Mesenchymal stem cell (in vitro differentiated cells and primary cell): Measurements from ENCODE around the gene TMTC4.

Experiments
- DNase-seq: peaks from one replicate; pipeline ENCODE4 v3.0.0-alpha.2; 2013
- H2AFZ ChIP-seq: one replicate; pipeline ENCODE4 v1.6.1; 2013; ENCODE audit warnings: low read depth, mild to moderate bottlenecking, control low read depth, inconsistent platforms, low read length, moderate library complexity
- H2AK5ac ChIP-seq: 2 replicates; pipeline ENCODE4 v1.6.1; 2013; ENCODE audit warnings: low read length, moderate library complexity, mild to moderate bottlenecking, inconsistent platforms; ENCODE audit not compliant: severe bottlenecking
- H2BK120ac ChIP-seq: one replicate; pipeline ENCODE4 v1.6.1; 2013; ENCODE audit warnings: low read depth, mild to moderate bottlenecking, inconsistent platforms, low read length, moderate library complexity
- H2BK12ac ChIP-seq, 2 experiments: one replicate each; pipeline ENCODE4 v1.6.1; 2013; ENCODE audit warnings: inconsistent platforms in 2 of 2, low read length in 2 of 2, mild to moderate bottlenecking in 2 of 2, moderate library complexity in 2 of 2, control low read depth in 1 of 2
- H2BK15ac ChIP-seq: one replicate; pipeline ENCODE4 v1.6.1; 2013; ENCODE audit warnings: mild to moderate bottlenecking, low read depth, inconsistent platforms; ENCODE audit not compliant: poor library complexity, severe bottlenecking
- H2BK5ac ChIP-seq: 2 replicates; pipeline ENCODE4 v1.6.1; 2013; ENCODE audit warnings: low read depth, mild to moderate bottlenecking, low read length, control low read depth, inconsistent platforms; ENCODE audit not compliant: poor library complexity, severe bottlenecking
- H3K14ac ChIP-seq, 2 experiments: one replicate each; pipeline ENCODE4 v1.6.1; 2013; ENCODE audit warnings: inconsistent platforms in 2 of 2, low read length in 2 of 2, control low read depth in 1 of 2, mild to moderate bottlenecking in 1 of 2, moderate library complexity in 1 of 2
- H3K18ac ChIP-seq, 2 experiments: one replicate each; pipeline ENCODE4 v1.6.1; 2013; ENCODE audit warnings: inconsistent platforms in 2 of 2, low read length in 2 of 2, control low read depth in 1 of 2, low read depth in 1 of 2, mild to moderate bottlenecking in 1 of 2
- H3K23ac ChIP-seq, 2 experiments: one replicate each; pipeline ENCODE4 v1.6.1; 2013; ENCODE audit warnings: inconsistent platforms in 2 of 2, low read length in 2 of 2, mild to moderate bottlenecking in 2 of 2, moderate library complexity in 2 of 2, control low read depth in 1 of 2
- H3K27ac ChIP-seq: 2 replicates; pipeline ENCODE4 v1.5.1; 2013; ENCODE audit warnings: mild to moderate bottlenecking, moderate library complexity, low read length, control low read depth, inconsistent platforms; ENCODE audit not compliant: poor library complexity, severe bottlenecking
- H3K27me3 ChIP-seq, 2 experiments: 2 replicates each; pipeline versions ENCODE4 v1.6.1 to v1.7.0; 2013; ENCODE audit warnings: low read length in 2 of 2, mild to moderate bottlenecking in 2 of 2, moderate library complexity in 2 of 2, control low read depth in 1 of 2, inconsistent platforms in 1 of 2; ENCODE audit not compliant: control insufficient read depth in 1 of 2, insufficient read depth in 1 of 2
- H3K36me3 ChIP-seq, 2 experiments: 2 replicates each; pipeline versions ENCODE4 v1.6.1 to v1.7.0; 2013; ENCODE audit warnings: low read length in 2 of 2, control low read depth in 1 of 2, inconsistent platforms in 1 of 2, low read depth in 1 of 2, mild to moderate bottlenecking in 1 of 2; ENCODE audit not compliant: insufficient read depth in 2 of 2, control insufficient read depth in 1 of 2
- H3K4ac ChIP-seq, 2 experiments: one replicate each; pipeline ENCODE4 v1.6.1; 2013; ENCODE audit warnings: inconsistent platforms in 2 of 2, low read length in 2 of 2, mild to moderate bottlenecking in 2 of 2, moderate library complexity in 2 of 2, control low read depth in 1 of 2, low read depth in 1 of 2
- H3K4me1 ChIP-seq: 2 replicates; pipeline ENCODE4 v1.6.1; 2013; ENCODE audit warnings: low read depth, low read length, control low read depth; ENCODE audit not compliant: control insufficient read depth, insufficient read depth
- H3K4me2 ChIP-seq: 2 replicates; pipeline ENCODE4 v1.6.1; 2013; ENCODE audit warnings: low read length, mild to moderate bottlenecking, inconsistent platforms; ENCODE audit not compliant: poor library complexity, severe bottlenecking
- H3K4me3 ChIP-seq, 2 experiments: 2 replicates each; pipeline versions ENCODE4 v1.5.1 to v1.7.0; 2013; ENCODE audit warnings: low read length in 2 of 2, mild to moderate bottlenecking in 2 of 2, control low read depth in 1 of 2, low read depth in 1 of 2; ENCODE audit not compliant: insufficient read depth in 1 of 2
- H3K79me1 ChIP-seq: replicated peaks from 2 replicates; pipeline ENCODE4 v1.6.1; 2013; ENCODE audit warnings: mild to moderate bottlenecking, control low read depth, low read length, inconsistent platforms; ENCODE audit not compliant: poor library complexity, severe bottlenecking
- H3K9ac ChIP-seq: 2 replicates; pipeline ENCODE4 v1.7.0; 2013; ENCODE audit warnings: mild to moderate bottlenecking, low read length, moderate library complexity
- H3K9me3 ChIP-seq: 2 replicates; pipeline ENCODE4 v1.7.0; 2013; ENCODE audit warnings: mild to moderate bottlenecking, low read length; ENCODE audit not compliant: control insufficient read depth
- H4K8ac ChIP-seq: one replicate; pipeline ENCODE4 v1.6.1; 2013; ENCODE audit warnings: inconsistent platforms, mild to moderate bottlenecking, low read length, moderate library complexity
- H4K91ac ChIP-seq: one replicate; pipeline ENCODE4 v1.6.1; 2013; ENCODE audit warnings: mild to moderate bottlenecking, low read length, inconsistent platforms
- WGBS: methylation state at CpG from one replicate; pipeline ENCODE4 v1.1.7; 2013; ENCODE audit warnings: mixed read lengths; 5-methylcytosine and 5-hydroxymethylcytosine counted together

Gene TMTC4

DNA sequence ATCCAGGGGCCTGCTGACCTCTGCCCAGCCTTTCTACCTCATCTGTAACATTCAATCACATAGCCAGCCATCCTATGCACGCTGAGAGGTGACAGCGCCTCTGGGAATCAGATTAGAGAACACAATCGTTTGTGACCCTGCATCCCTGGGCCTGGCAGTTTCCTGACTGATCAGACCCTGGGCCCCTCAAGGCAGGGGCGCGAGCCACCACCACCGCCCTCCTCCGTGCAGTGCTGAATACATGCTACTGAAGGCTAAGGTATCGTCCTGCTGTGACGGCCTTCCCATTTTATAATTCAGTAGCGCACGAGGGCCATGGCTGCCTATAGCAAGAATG, 1.3 kb downstream of the TMTC4 start:
- Histone ChIP-seq H3K4me3 (peak overlapping the region; percentile 85 to 87), H2AK5ac (no peak overlapping the region), H3K27ac (peak overlapping the region; percentile 73), H4K91ac (peak overlapping the region; percentile 6), H4K8ac (peak overlapping the region; percentile 60), H3K27me3 (peaks cover 0 to 6% of the 10 kb centered on the region in 2 experiments), H2AFZ (no peak overlapping the region), H3K4ac (no peak overlapping the region), H3K18ac (peak overlapping the region in 1 of 2 experiments; percentile 86), H2BK120ac (no peak overlapping the region), H3K79me1 (peaks cover 27% of the 10 kb centered on the region), H3K14ac (peak overlapping the region in 1 of 2 experiments; percentile 57), H3K36me3 (peaks cover 6 to 18% of the 10 kb centered on the region in 2 experiments), H3K9me3 (no peaks in the 10 kb centered on the region), H3K4me1 (peaks cover 15% of the 10 kb centered on the region), H3K9ac (peak overlapping the region; percentile 77), H2BK12ac (peak overlapping the region in 1 of 2 experiments; percentile 18), H2BK15ac (no peak overlapping the region), H3K4me2 (peak overlapping the region; percentile 92), H2BK5ac (no peak overlapping the region), H3K23ac (no peak overlapping the region)
- no peak for DNase-seq
- WGBS, result 7% methylated on average over 11 of the region's 11 CpGs

DNA sequence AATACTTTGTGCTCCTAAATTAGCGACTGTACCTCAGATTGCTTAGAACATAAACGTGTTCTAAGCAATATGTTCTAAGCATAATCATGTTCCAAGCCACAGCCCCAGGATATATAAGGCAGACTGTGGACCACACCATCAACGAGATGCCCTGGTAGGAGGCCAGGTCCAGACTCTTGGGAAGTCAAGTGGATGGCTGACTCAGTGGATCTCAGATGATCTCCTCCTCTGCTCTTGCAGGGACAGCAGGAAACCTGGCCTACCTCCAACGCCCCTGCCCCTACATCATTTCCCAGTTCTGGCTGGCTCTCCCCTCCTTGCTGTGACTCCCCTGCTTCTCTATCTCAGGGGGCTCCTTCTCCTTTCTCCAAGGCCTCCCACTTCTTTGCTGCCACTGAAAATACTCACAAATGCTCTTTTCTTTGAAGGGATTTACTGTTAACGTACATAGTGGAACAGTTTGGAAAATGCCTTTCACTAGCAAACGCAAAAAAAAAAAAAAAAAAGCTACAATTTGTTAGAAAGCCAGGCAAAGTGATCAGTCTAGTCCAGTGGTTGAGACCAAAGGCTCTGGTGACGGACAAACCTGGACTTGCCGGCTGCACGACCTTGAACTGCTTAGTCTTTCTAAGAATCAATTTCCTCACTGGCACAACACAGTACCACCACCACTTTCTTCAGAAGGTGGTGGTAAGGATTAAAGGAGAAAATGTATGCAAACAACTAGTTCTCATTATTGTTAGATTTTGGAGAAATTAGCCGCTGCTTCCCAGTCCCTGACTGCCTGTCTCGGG, 3.0 kb downstream of the TMTC4 start:
- Histone ChIP-seq H2BK15ac (no peak overlapping the region), H3K14ac (no peak overlapping the region), H2AK5ac (no peak overlapping the region), H3K23ac (no peak overlapping the region), H3K36me3 (peaks cover 16 to 35% of the 10 kb centered on the region in 2 experiments), H4K91ac (no peak overlapping the region), H3K9ac (no peak overlapping the region), H3K79me1 (peaks cover 27% of the 10 kb centered on the region), H3K4ac (no peak overlapping the region), H2BK12ac (no peak overlapping the region), H3K4me1 (peaks cover 15% of the 10 kb centered on the region), H2AFZ (no peak overlapping the region), H4K8ac (no peak overlapping the region), H2BK5ac (no peak overlapping the region), H3K27me3 (peaks cover 0 to 6% of the 10 kb centered on the region in 2 experiments), H3K9me3 (no peaks in the 10 kb centered on the region), H3K4me3 (no peak overlapping the region), H2BK120ac (no peak overlapping the region), H3K4me2 (no peak overlapping the region), H3K18ac (no peak overlapping the region), H3K27ac (no peak overlapping the region)
- WGBS, result 93% methylated on average over 8 of the region's 11 CpGs
- no peak for DNase-seq

DNA sequence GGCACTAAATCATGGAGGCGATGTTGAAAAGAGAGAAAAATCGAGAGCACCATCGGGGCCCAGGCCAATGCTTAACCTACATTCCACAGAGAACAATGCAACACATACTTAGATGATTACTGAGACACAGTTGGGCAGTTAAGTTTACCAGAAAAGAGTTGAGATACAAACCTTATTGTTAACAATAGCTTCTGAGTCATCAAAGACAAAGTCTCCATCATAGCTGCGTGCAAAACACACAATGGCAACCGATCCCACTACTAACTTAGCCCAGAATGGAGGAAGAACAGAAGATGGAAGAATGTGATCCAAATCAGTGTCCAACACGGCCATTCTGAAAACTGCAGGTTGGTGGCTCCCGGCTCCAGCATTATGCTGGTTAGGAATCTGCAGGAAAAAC, 6.2 kb downstream of the TMTC4 start:
- no peak overlapping the region for H2BK12ac ChIP-seq
- no peak overlapping the region for H3K4ac ChIP-seq
- H4K91ac ChIP-seq, result no peak overlapping the region
- no peak for DNase-seq
- H2BK5ac ChIP-seq, result no peak overlapping the region
- no peak overlapping the region for H3K4me2 ChIP-seq
- no peak overlapping the region for H2BK15ac ChIP-seq
- H3K27ac ChIP-seq, result no peak overlapping the region
- no peak overlapping the region for H3K23ac ChIP-seq
- 92% methylated on average over 4 of the region's 7 CpGs for WGBS
- no peaks in the 10 kb centered on the region for H3K9me3 ChIP-seq
- no peak overlapping the region for H3K9ac ChIP-seq
- no peak overlapping the region for H3K14ac ChIP-seq
- H3K36me3 ChIP-seq, result peaks cover 38 to 67% of the 10 kb centered on the region in 2 experiments
- H3K79me1 ChIP-seq, result peaks cover 35% of the 10 kb centered on the region
- H3K4me3 ChIP-seq, result no peak overlapping the region
- H3K4me1 ChIP-seq, result peaks cover 10% of the 10 kb centered on the region
- H2AFZ ChIP-seq, result no peak overlapping the region
- no peak overlapping the region for H2BK120ac ChIP-seq
- no peak overlapping the region for H4K8ac ChIP-seq
- no peaks in the 10 kb centered on the region for H3K27me3 ChIP-seq
- no peak overlapping the region for H2AK5ac ChIP-seq
- no peak overlapping the region for H3K18ac ChIP-seq

DNA sequence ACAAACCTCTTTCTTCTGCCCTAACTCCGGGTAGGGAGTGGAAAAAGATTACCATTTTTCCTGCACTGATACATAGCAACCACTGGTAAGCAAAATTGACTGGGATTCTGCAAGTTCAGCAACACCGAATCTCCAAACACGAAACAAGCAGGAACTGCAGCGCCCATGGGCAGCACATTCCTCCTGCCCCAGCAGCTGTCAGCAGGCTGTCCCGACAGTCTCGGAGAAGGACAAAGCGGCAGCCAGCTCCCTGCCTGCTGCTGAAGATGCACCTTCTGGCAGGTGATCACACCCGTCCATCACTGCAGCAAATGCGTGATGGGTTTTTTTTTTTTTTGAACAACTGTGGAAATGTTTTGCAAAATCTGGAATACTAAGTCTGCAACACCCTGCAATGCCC, 6.7 kb downstream of the TMTC4 start:
- no peak overlapping the region for H3K4me3 ChIP-seq
- H3K14ac ChIP-seq, result no peak overlapping the region
- no peak overlapping the region for H2AFZ ChIP-seq
- H4K91ac ChIP-seq, result no peak overlapping the region
- no peak overlapping the region for H2BK5ac ChIP-seq
- H2BK15ac ChIP-seq, result no peak overlapping the region
- no peak overlapping the region for H3K18ac ChIP-seq
- H3K9me3 ChIP-seq, result no peaks in the 10 kb centered on the region
- H3K23ac ChIP-seq, result no peak overlapping the region
- H4K8ac ChIP-seq, result no peak overlapping the region
- peaks cover 32% of the 10 kb centered on the region for H3K79me1 ChIP-seq
- WGBS, result 93% methylated on average over 9 of the region's 9 CpGs
- peaks cover 40 to 72% of the 10 kb centered on the region in 2 experiments for H3K36me3 ChIP-seq
- DNase-seq, result no peak
- no peak overlapping the region for H3K9ac ChIP-seq
- H3K4me2 ChIP-seq, result no peak overlapping the region
- no peak overlapping the region for H3K4ac ChIP-seq
- no peak overlapping the region for H2AK5ac ChIP-seq
- H3K27me3 ChIP-seq, result no peaks in the 10 kb centered on the region
- H3K4me1 ChIP-seq, result peaks cover 5% of the 10 kb centered on the region
- H2BK12ac ChIP-seq, result no peak overlapping the region
- H2BK120ac ChIP-seq, result no peak overlapping the region
- H3K27ac ChIP-seq, result no peak overlapping the region
